Measurements from ENCODE around the gene DBN1.

DBN1 gene

GRCh38 chr5:177472460-177473442 is 683 bp downstream of the DBN1 start:
- DNase-seq (ENCODE audit: low spot score): no peak

- no peak for DNase-seq (ENCODE audit: low spot score)
Measured at GRCh38 chr5:177471610-177472356, 1.7 kb downstream of the DBN1 start.

GRCh38 chr5:177470759-177471536 is 2.5 kb downstream of the DBN1 start:
- DNase-seq (ENCODE audit: low spot score): no peak

GRCh38 chr5:177469750-177470525 is 3.5 kb downstream of the DBN1 start:
- no peak for DNase-seq (ENCODE audit: low spot score)

GRCh38 chr5:177468685-177469628 is 4.5 kb downstream of the DBN1 start:
- peak; percentile 78 for DNase-seq (ENCODE audit: low spot score)

GRCh38 chr5:177468329-177468684 is 5.1 kb downstream of the DBN1 start:
- DNase-seq (ENCODE audit: low spot score): no peak

- no peak for DNase-seq (ENCODE audit: low spot score)
Measured at GRCh38 chr5:177467436-177467835, 6.0 kb downstream of the DBN1 start.

GRCh38 chr5:177466861-177467260 is 6.6 kb downstream of the DBN1 start:
- DNase-seq (ENCODE audit: low spot score): no peak

- DNase-seq (ENCODE audit: low spot score): no peak
Measured at GRCh38 chr5:177465044-177465443, 8.4 kb downstream of the DBN1 start.

- DNase-seq (ENCODE audit: low spot score): no peak
Measured at GRCh38 chr5:177462021-177462670, 11.3 kb downstream of the DBN1 start.

GRCh38 chr5:177459819-177460628 is 13.4 kb downstream of the DBN1 start:
- DNase-seq (ENCODE audit: low spot score): no peak

- no peak for DNase-seq (ENCODE audit: low spot score)
Measured at GRCh38 chr5:177459357-177459756, 14.1 kb downstream of the DBN1 start.

GRCh38 chr5:177458912-177459350 is 14.5 kb downstream of the DBN1 start:
- DNase-seq (ENCODE audit: low spot score): no peak

- DNase-seq (ENCODE audit: low spot score): no peak
Measured at GRCh38 chr5:177457852-177458681, 15.4 kb downstream of the DBN1 start.

- peak; percentile 95 for DNase-seq (ENCODE audit: low spot score)
Measured at GRCh38 chr5:177456976-177457851, 16.2 kb downstream of the DBN1 start.

- no peak for DNase-seq (ENCODE audit: low spot score)
Measured at GRCh38 chr5:177456591-177456964, 16.9 kb downstream of the DBN1 start.

Measured in Ammon's horn (tissue), 1 donor.